NAMALWA (cell line): ENCODE results near the gene RASSF5.

Experiments used
- DNase-seq: peaks from one replicate; pipeline ENCODE4 v3.0.0-alpha.2; 2015; ENCODE audit warnings: low spot score

The RASSF5 gene

GRCh38 chr1:206635080-206635977 lies 128.0 kb downstream of the RASSF5 start, which contains the start of gene DYRK3:
TSS of gene DYRK3 (plus strand) at chr1:206635536. CDS start at chr1:206635704, 168 bp downstream.
- DNase-seq, result peak; percentile 93

- peak; percentile 59 for DNase-seq
Measured at GRCh38 chr1:206635978-206636345, 128.6 kb downstream of the RASSF5 start.

- DNase-seq, result no peak
Measured at GRCh38 chr1:206636671-206637070, 129.3 kb downstream of the RASSF5 start.

- DNase-seq, result no peak
Measured at GRCh38 chr1:206637605-206638004, 130.3 kb downstream of the RASSF5 start.
